Measurements from ENCODE around the gene KLHL6. TPM values are rescaled to one million over a fixed set of nuclear protein-coding genes. Genes with fewer than 3 reads are reported as not detected.

KLHL6 gene
- total RNA-seq, 1 experiment from 2014 or later, result 41.1 TPM

GRCh38 chr3:183542355-183542754 lies 13.2 kb downstream of the KLHL6 start:
- H4K20me1 ChIP-seq (ENCODE audit: insufficient read depth, low read depth, low read length), result peaks cover 20% of the 10 kb centered on the region; the same call in 1 of the 2 replicates
- no peak overlapping the region for H2AFZ ChIP-seq (ENCODE audit: low read length)
- H3K4me2 ChIP-seq (ENCODE audit: low read depth, low read length, poor library complexity, severe bottlenecking), result peak overlapping the region; percentile 17
- H3K27ac ChIP-seq (ENCODE audit: low read length), result peak overlapping the region; percentile 60
- no peaks in the 10 kb centered on the region for H3K27me3 ChIP-seq (ENCODE audit: low read length)
- peaks cover 66% of the 10 kb centered on the region for H3K4me1 ChIP-seq (ENCODE audit: low read length)
- H3K9me2 ChIP-seq (replicated peaks; ENCODE audit: insufficient read depth, low read length), result no peaks in the 10 kb centered on the region
- no peaks in the 10 kb centered on the region for H3K9me3 ChIP-seq (ENCODE audit: low read length)
- no peak overlapping the region for H3K4me3 ChIP-seq (ENCODE audit: low read length)
- 0 out of 2 replicates have a peak, but pooled peaks cover 3% of the 10 kb centered on the region for H3K36me3 ChIP-seq (ENCODE audit: insufficient read depth, low read length)
- peaks cover 35% of the 10 kb centered on the region for H3K79me2 ChIP-seq (ENCODE audit: low read length)
- H3K9ac ChIP-seq (ENCODE audit: low read length), result peak overlapping the region; percentile 5; the same call in 1 of the 2 replicates
- no peak for DNase-seq

GRCh38 chr3:183541738-183542137 lies 13.8 kb downstream of the KLHL6 start:
- Histone ChIP-seq H3K4me2 (ENCODE audit: low read depth, low read length, poor library complexity, severe bottlenecking) (peak overlapping the region; percentile 17), H3K4me3 (ENCODE audit: low read length) (no peak overlapping the region), H3K27ac (ENCODE audit: low read length) (peak overlapping the region; percentile 60), H3K9me2 (replicated peaks; ENCODE audit: insufficient read depth, low read length) (no peaks in the 10 kb centered on the region), H4K20me1 (ENCODE audit: insufficient read depth, low read depth, low read length) (peaks cover 20% of the 10 kb centered on the region; the same call in 1 of the 2 replicates), H2AFZ (ENCODE audit: low read length) (no peak overlapping the region), H3K79me2 (ENCODE audit: low read length) (peaks cover 36% of the 10 kb centered on the region), H3K9ac (ENCODE audit: low read length) (peak overlapping the region; percentile 5; the same call in 1 of the 2 replicates), H3K9me3 (ENCODE audit: low read length) (no peaks in the 10 kb centered on the region), H3K36me3 (ENCODE audit: insufficient read depth, low read length) (0 out of 2 replicates have a peak, but pooled peaks cover 3% of the 10 kb centered on the region), H3K4me1 (ENCODE audit: low read length) (peaks cover 72% of the 10 kb centered on the region), H3K27me3 (ENCODE audit: low read length) (no peaks in the 10 kb centered on the region)
- DNase-seq, result no peak

- H3K4me1 ChIP-seq (ENCODE audit: low read length), result peaks cover 77% of the 10 kb centered on the region
- no peaks in the 10 kb centered on the region for H3K9me2 ChIP-seq (replicated peaks; ENCODE audit: insufficient read depth, low read length)
- no peak for DNase-seq
- peak overlapping the region; percentile 31 for H3K4me2 ChIP-seq (ENCODE audit: low read depth, low read length, poor library complexity, severe bottlenecking)
- H3K4me3 ChIP-seq (ENCODE audit: low read length), result 0 out of 2 replicates have a peak overlapping the region, but pooled peaks have one; percentile 10
- no peaks in the 10 kb centered on the region for H3K27me3 ChIP-seq (ENCODE audit: low read length)
- H3K79me2 ChIP-seq (ENCODE audit: low read length), result peaks cover 38% of the 10 kb centered on the region
- 0 out of 2 replicates have a peak, but pooled peaks cover 3% of the 10 kb centered on the region for H3K36me3 ChIP-seq (ENCODE audit: insufficient read depth, low read length)
- no peaks in the 10 kb centered on the region for H3K9me3 ChIP-seq (ENCODE audit: low read length)
- H2AFZ ChIP-seq (ENCODE audit: low read length), result no peak overlapping the region
- H3K9ac ChIP-seq (ENCODE audit: low read length), result peak overlapping the region; percentile 28
- peaks cover 20% of the 10 kb centered on the region; the same call in 1 of the 2 replicates for H4K20me1 ChIP-seq (ENCODE audit: insufficient read depth, low read depth, low read length)
- H3K27ac ChIP-seq (ENCODE audit: low read length), result peak overlapping the region; percentile 60
Measured at GRCh38 chr3:183541235-183541655, 14.3 kb downstream of the KLHL6 start.

GRCh38 chr3:183540501-183541234 lies 14.8 kb downstream of the KLHL6 start:
- no peaks in the 10 kb centered on the region for H3K9me2 ChIP-seq (replicated peaks; ENCODE audit: insufficient read depth, low read length)
- peaks cover 20% of the 10 kb centered on the region; the same call in 1 of the 2 replicates for H4K20me1 ChIP-seq (ENCODE audit: insufficient read depth, low read depth, low read length)
- H3K79me2 ChIP-seq (ENCODE audit: low read length), result peaks cover 34% of the 10 kb centered on the region
- DNase-seq, result no peak
- H3K4me3 ChIP-seq (ENCODE audit: low read length), result 0 out of 2 replicates have a peak overlapping the region, but pooled peaks have one; percentile 10
- peak overlapping the region; percentile 60 for H3K27ac ChIP-seq (ENCODE audit: low read length)
- H3K9ac ChIP-seq (ENCODE audit: low read length), result peak overlapping the region; percentile 28
- H3K36me3 ChIP-seq (ENCODE audit: insufficient read depth, low read length), result no peaks in the 10 kb centered on the region
- no peaks in the 10 kb centered on the region for H3K27me3 ChIP-seq (ENCODE audit: low read length)
- peak overlapping the region; percentile 31 for H3K4me2 ChIP-seq (ENCODE audit: low read depth, low read length, poor library complexity, severe bottlenecking)
- no peak overlapping the region for H2AFZ ChIP-seq (ENCODE audit: low read length)
- peaks cover 78% of the 10 kb centered on the region for H3K4me1 ChIP-seq (ENCODE audit: low read length)
- H3K9me3 ChIP-seq (ENCODE audit: low read length), result no peaks in the 10 kb centered on the region

GRCh38 chr3:183539811-183540210 lies 15.7 kb downstream of the KLHL6 start:
- DNase-seq, result no peak
- Histone ChIP-seq H3K79me2 (ENCODE audit: low read length) (peaks cover 31% of the 10 kb centered on the region), H3K9me3 (ENCODE audit: low read length) (no peaks in the 10 kb centered on the region), H2AFZ (ENCODE audit: low read length) (no peak overlapping the region), H3K27ac (ENCODE audit: low read length) (no peak overlapping the region), H3K27me3 (ENCODE audit: low read length) (no peaks in the 10 kb centered on the region), H3K36me3 (ENCODE audit: insufficient read depth, low read length) (no peaks in the 10 kb centered on the region), H3K4me2 (ENCODE audit: low read depth, low read length, poor library complexity, severe bottlenecking) (no peak overlapping the region), H3K9ac (ENCODE audit: low read length) (no peak overlapping the region), H3K4me3 (ENCODE audit: low read length) (no peak overlapping the region), H4K20me1 (ENCODE audit: insufficient read depth, low read depth, low read length) (peaks cover 20% of the 10 kb centered on the region; the same call in 1 of the 2 replicates), H3K9me2 (replicated peaks; ENCODE audit: insufficient read depth, low read length) (no peaks in the 10 kb centered on the region), H3K4me1 (ENCODE audit: low read length) (peaks cover 81% of the 10 kb centered on the region)

- H3K36me3 ChIP-seq (ENCODE audit: insufficient read depth, low read length), result no peaks in the 10 kb centered on the region
- peaks cover 23% of the 10 kb centered on the region; the same call in 1 of the 2 replicates for H4K20me1 ChIP-seq (ENCODE audit: insufficient read depth, low read depth, low read length)
- no peak overlapping the region for H3K4me3 ChIP-seq (ENCODE audit: low read length)
- DNase-seq, result no peak
- no peak overlapping the region for H2AFZ ChIP-seq (ENCODE audit: low read length)
- no peak overlapping the region for H3K9ac ChIP-seq (ENCODE audit: low read length)
- peaks cover 28% of the 10 kb centered on the region for H3K79me2 ChIP-seq (ENCODE audit: low read length)
- H3K27me3 ChIP-seq (ENCODE audit: low read length), result no peaks in the 10 kb centered on the region
- no peak overlapping the region for H3K4me2 ChIP-seq (ENCODE audit: low read depth, low read length, poor library complexity, severe bottlenecking)
- H3K9me2 ChIP-seq (replicated peaks; ENCODE audit: insufficient read depth, low read length), result no peaks in the 10 kb centered on the region
- no peaks in the 10 kb centered on the region for H3K9me3 ChIP-seq (ENCODE audit: low read length)
- H3K4me1 ChIP-seq (ENCODE audit: low read length), result peaks cover 83% of the 10 kb centered on the region
- peak overlapping the region; percentile 28 for H3K27ac ChIP-seq (ENCODE audit: low read length)
Measured at GRCh38 chr3:183538486-183538885, 17.0 kb downstream of the KLHL6 start.

- Histone ChIP-seq H3K4me1 (ENCODE audit: low read length) (peaks cover 82% of the 10 kb centered on the region), H3K27ac (ENCODE audit: low read length) (peak overlapping the region; percentile 80), H3K9me2 (replicated peaks; ENCODE audit: insufficient read depth, low read length) (no peaks in the 10 kb centered on the region), H4K20me1 (ENCODE audit: insufficient read depth, low read depth, low read length) (peaks cover 20% of the 10 kb centered on the region; the same call in 1 of the 2 replicates), H3K27me3 (ENCODE audit: low read length) (no peaks in the 10 kb centered on the region), H3K4me2 (ENCODE audit: low read depth, low read length, poor library complexity, severe bottlenecking) (peak overlapping the region; percentile 53), H3K4me3 (ENCODE audit: low read length) (no peak overlapping the region), H3K9ac (ENCODE audit: low read length) (peak overlapping the region; percentile 29), H3K36me3 (ENCODE audit: insufficient read depth, low read length) (no peaks in the 10 kb centered on the region), H3K9me3 (ENCODE audit: low read length) (no peaks in the 10 kb centered on the region), H2AFZ (ENCODE audit: low read length) (no peak overlapping the region), H3K79me2 (ENCODE audit: low read length) (peaks cover 34% of the 10 kb centered on the region)
- DNase-seq, result no peak
Measured at GRCh38 chr3:183537295-183537730, 18.2 kb downstream of the KLHL6 start.

GRCh38 chr3:183536238-183536880 lies 19.1 kb downstream of the KLHL6 start:
- no peak overlapping the region for H2AFZ ChIP-seq (ENCODE audit: low read length)
- H3K9me3 ChIP-seq (ENCODE audit: low read length), result no peaks in the 10 kb centered on the region
- peak overlapping the region; percentile 42 for H3K9ac ChIP-seq (ENCODE audit: low read length)
- H3K4me1 ChIP-seq (ENCODE audit: low read length), result peaks cover 73% of the 10 kb centered on the region
- no peaks in the 10 kb centered on the region for H3K36me3 ChIP-seq (ENCODE audit: insufficient read depth, low read length)
- no peaks in the 10 kb centered on the region for H3K27me3 ChIP-seq (ENCODE audit: low read length)
- H3K27ac ChIP-seq (ENCODE audit: low read length), result peak overlapping the region; percentile 80
- no peaks in the 10 kb centered on the region for H3K9me2 ChIP-seq (replicated peaks; ENCODE audit: insufficient read depth, low read length)
- H4K20me1 ChIP-seq (ENCODE audit: insufficient read depth, low read depth, low read length), result peaks cover 18% of the 10 kb centered on the region; the same call in 1 of the 2 replicates
- H3K4me3 ChIP-seq (ENCODE audit: low read length), result peak overlapping the region; percentile 20; the same call in 1 of the 2 replicates
- H3K79me2 ChIP-seq (ENCODE audit: low read length), result peaks cover 37% of the 10 kb centered on the region
- DNase-seq, result peak; percentile 87
- peak overlapping the region; percentile 53 for H3K4me2 ChIP-seq (ENCODE audit: low read depth, low read length, poor library complexity, severe bottlenecking)

Data from Karpas-422 (cell line).